D341Med (cell line): Measurements from ENCODE around the gene IRF7.
"Not testable (repeated sequence)": the region's sequence is repeated elsewhere in the genome, so short reads cannot be mapped to it uniquely, and the experiment has no call there.

Experiments
- DNase-seq: peaks from one replicate; pipeline ENCODE4 v3.0.0; 2012; ENCODE audit warnings: low spot score

Gene IRF7

DNA sequence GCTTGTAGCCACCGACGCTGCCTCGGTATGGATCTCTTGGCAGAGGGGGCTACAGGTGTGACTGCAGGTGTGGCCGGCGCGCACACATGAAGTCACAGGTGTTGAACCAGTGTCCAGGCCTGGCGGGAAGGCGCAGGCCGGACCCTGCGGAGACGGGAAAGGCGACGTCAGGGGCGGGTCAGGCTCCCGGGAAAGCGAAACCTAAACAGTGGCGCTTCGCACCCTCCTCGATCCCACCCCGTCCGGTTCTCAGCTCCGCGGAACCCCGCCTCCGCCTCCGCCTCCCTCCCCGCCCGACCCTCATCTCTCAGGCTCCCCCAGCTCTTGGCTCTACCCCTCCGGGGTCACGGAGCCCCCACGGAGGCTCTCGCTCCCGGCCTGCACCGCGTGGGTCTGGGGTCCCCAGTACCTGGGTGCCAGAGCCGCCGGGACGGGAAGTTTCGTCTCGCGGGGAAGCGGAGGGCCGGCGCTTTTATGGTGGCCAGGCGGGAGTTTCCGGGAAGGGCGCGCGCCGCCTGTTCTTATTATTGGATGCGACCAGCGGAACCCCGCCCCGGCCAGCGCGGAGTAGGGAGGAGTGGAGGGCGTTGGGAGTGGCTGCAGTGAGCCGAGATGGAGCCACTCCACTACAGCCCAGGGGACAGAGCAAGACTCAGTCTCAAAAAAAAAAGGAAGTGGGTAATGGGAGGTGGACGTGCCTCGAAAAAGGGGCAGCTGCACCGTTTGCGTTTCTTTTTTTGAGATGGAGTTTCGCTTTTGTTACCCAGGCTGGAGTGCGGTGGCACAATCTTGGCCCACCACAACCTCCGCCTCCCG is at the start of gene IRF7:
IRF7 (minus strand) TSS at position 447 of the 816 bp plus-strand sequence. CDS start 586 bp downstream, outside the sequence.
- peak; percentile 92 for DNase-seq

DNA sequence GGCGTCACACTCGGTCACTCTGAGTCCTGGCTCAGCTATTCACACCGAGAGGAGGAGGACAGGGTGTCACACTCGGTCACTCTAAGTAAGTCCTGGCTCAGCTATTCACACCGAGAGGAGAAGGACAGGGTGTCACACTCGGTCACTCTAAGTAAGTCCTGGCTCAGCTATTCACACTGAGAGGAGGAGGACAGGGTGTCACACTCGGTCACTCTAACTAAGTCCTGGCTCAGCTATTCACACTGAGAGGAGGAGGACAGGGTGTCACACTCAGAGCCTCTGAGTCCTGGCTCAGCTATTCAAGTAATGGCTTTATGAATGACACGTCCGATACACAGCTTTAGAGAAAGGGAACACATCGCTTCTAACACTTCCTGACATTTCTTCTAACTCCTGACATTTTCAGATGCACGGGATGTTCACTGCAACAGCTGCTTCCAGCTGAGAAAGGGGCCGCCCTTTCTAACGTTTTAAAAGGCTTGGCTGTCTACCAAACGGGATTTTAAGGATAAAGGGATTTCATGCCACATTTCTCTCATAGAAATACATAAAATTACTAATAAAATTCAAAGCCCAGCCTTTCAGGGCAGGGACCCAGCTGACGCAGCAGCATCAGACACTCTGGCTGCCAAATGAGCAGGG is 49.4 kb upstream of the IRF7 start:
- DNase-seq = no peak

DNA sequence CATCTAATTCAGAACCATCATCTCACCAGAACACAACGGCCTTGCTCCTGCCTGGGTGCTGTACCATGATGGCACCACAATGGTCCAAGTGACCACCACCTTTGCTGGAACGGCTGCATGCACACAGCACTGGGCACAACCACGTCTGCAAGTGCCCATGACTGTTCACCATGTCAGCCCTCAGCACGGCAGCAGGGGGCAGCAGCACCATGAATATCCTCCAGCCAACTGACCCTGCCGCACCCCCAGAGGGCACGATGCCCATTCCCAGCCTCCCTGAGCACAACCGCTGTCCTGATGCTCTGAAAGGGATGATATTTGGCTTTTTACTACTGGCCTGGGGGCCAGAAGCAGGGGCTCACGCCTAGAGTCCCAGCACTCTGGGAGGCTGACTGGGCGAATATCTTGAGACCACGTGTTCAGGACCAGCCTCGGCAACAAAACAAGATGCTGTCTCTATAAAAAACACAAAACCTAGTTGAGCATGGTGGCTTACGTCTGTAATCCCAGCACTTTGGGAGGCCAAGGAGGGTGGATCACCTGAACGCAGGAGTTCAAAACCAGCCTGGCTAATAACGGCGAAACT is 47.0 kb upstream of the IRF7 start:
- peak; percentile 82 for DNase-seq

DNA sequence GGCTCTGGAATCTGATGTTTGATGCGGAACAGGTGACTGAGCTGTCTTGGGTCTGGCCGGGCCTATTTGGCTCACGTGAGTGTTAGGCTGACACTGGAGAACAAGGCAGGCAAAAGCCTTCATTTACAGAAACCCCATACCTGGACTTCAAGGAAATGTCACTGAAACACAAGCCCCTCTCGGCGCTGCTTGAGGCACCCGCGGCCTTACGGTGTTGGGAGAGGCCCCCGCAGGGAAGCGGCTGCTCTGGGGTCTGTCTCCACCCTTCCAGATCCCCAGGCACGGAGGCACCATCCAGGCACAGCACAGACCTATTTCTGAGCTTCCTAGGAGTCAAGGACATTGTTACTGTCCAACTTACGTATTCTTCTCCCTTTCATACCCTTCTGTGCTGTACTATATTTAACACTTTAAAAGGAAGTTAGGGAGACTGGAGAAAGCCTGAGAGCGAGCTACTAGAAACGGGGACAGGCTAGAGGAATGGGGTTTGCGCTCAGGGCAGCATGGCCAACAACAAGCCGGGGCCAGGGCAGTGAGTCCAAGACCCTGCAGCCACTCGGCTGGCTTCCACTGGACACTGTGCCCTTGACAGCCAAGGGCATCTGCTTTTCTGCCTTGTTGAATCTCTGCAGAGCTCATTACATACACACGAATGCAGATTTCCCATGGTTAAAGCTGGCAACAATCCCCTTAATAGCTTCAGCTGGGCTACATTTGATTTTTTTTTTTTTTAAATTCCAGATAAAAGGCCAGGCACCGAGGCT is 45.1 kb upstream of the IRF7 start:
- no peak for DNase-seq

DNA sequence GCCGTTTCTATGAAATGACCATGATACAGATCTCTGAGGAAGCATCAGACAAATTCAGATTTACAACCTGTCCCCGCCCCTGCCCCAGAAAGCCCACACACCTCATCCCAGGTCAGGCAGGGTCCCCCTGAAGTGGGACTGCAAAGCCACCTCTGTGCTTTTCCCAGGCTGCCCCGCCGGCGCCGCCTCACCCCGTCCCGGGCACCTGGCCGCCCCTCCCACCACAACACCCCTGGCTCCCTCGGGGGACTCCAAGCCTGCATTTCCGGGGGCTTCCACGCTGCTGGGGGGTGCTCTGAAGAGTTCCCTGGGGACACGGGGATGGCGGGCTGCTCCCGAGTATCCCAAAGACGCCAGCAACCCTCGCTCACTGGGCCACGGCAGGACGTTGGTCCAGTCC is 44.5 kb upstream of the IRF7 start:
- no peak for DNase-seq

DNA sequence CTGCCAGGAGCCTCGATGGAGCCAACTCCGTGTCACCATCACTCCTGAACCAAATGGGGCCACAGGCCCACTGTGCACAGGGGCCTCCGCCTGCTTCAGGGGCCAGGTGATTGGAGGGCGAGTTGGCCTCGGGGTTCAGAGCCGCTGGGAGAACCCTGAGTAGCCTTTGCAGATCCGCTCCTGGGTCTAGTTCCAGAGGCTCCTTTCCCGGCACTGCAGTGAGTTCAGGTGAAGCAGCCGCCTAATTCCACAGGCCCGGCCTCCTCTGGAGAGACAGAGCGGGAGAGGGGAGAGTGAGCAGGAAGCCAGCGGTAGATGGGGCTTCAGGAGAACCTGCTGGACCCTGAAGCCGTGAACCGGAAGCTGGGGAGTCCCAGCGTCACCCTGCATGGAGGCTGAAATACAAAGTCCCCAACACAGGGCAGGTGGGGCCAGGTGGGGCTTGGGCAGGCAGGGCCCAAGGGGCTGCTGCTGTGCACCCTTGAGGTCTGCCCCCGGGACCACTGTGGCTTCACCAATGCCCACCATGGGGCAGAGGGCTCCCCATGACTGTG is 43.9 kb upstream of the IRF7 start:
- DNase-seq = no peak

DNA sequence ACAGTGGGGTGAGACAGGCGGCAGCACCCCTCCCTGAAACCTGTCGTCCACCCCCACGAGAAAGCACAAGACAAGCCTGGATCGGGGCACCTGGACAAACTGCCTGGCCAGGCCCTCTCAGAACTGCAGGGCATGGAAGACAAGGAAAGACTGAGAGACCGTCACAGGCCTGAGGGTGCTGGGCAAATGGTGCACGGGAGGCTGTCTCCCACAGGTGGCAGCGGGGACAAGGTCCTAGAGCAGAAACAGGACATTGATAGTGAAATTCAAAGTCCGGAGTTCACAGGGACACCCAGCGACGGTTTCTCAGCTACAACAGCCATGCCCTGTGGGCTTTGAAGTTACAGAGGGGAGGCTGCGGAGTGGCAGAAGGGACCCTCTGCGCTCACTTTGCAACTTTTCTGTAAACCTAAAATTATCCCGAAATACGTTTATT is 42.0 kb upstream of the IRF7 start:
- DNase-seq = no peak

DNA sequence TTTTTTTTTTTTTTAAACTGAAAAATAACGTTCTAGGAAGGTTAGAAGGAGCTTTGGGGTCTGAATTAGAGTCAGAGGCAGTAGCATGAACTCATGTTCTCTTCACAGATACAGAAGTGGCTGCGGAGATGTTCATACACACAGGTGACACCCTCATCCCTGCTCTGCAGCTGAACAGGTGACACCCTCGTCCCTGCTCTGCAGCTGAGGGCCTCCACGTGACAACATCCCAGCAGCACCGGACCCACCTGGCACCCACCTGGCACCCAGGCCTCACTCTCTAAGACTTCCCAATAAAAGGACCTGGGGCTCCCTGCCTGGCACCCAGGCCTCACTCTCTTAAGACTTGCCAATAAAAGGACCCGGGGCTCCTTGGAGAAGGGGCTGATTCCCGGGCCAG is 41.1 kb upstream of the IRF7 start:
- DNase-seq = no peak

DNA sequence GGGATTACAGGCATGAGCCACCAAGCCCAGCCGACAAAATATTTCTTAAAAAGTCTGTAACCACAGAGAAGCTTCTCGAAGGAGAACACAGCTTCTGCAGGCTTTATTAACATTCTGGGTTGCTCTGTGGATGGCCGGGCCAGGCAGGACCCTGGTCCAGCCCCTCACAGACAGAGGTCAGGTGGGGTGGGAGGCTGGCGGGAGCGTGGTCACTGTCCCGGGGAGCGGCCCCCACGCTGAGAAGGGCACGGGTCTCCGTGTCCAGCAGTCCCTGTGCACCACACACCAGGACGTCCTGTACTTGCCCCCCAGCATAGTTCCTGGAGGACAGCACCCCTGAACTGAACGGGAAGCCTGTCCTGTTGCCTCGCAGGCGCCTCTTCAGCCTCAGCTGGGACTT is 40.7 kb upstream of the IRF7 start:
- DNase-seq = no peak

DNA sequence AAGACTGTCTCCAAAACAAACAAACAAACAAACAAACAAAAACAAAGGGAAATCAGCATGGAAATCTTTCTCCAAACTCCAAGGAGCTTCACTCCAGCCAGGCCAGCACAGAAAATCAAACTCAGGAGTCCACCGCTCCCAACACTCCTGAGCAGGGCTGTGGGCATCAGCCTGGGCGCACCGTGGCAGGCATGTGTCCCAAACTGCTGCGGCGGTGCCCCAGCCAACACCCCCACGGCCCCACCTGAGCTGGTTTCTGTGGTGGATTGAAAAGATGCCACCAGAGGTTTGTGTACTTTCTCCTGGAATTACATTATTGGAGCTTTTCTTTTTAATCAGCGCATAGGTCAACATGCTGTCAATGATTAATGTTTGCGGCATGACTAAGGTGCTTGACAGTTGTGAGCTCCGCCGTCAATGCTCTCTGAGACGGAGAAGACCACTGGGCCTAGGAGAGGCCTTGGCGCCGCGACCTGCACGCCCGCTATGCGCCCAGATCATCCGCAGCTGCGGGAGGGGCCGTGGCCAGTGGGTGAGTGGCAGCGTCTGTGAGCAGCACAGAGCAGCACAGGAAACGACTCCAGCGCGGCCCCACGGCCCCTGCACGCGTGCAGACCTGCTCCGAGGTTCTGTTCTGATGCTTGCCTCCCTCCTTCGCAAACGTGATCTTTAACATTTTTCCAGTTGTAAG is 39.4 kb upstream of the IRF7 start:
- no peak for DNase-seq

DNA sequence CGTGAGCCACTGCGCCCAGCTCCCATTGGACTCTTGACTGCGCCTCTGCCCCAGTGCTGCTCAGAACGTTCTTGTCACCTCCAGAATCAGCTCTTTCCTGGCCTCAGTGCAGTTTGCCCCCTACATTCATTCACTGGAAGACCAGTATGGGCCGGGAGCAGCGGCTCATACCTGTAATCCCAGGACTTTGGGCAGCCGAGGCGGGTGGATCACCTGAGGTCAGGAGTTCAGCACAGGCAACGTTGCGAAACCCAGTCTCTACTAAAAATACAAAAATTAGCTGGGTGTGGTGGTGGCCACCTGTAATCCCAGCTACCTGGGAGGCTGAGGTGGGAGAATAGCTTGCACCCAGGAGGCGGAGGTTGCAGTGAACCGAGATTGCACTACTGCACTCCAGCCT is 38.7 kb upstream of the IRF7 start:
- not testable (repeated sequence) for DNase-seq

DNA sequence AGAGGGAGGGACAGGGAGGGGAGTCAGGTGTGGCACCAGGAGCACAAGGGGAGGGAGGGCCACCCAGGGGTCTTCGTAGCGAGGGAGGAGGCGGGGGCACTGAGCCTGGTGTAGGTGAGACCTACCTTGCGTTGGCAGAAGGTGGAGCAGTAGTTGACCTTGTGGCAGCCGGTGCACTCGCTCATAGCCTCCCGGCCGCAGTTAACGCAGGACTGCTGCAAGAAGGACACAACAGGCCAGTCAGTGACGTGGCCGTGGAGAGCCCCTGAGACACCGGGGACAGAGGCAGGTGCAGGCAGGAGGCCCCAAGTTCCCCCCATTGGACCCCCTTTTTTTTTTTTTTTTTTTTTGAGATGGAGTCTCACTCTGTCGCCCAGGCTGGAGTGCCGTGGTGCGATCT is 38.1 kb upstream of the IRF7 start:
- no peak for DNase-seq

DNA sequence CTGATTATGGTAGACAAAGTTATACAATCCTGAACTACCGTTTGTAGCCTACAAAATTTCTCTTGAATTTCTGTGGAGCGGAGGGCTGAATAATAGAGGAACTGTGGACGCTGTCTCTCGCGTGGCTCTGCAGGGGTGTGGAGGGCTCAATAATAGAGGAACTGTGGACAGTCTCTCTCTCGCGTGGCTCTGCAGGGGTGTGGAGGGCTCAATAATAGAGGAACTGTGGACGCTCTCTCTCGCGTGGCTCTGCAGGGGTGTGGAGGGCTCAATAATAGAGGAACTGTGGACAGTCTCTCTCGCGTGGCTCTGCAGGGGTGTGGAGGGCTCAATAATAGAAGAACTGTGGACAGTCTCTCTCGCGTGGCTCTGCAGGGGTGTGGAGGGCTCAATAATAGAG is 37.4 kb upstream of the IRF7 start:
- DNase-seq = not testable (repeated sequence)

DNA sequence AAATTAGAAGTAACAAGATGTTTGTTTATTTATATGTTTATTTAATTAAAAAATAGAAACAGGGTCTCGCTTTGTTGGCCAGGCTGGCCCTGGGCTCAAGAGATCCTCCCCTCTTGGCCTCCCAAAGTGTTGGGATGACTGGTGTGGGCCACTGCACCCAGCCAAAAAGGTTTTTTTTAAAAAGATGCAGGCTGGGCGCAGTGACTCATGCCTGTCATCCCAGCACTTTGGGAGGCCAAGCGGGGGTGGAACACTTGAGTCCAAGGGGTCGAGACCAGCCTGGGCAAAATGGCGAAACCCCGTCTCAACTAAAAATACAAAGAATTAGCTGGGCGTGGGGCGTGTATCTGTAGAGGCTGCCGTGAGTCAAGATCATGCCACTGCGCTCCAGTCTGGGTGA is 34.7 kb upstream of the IRF7 start:
- DNase-seq = no peak

DNA sequence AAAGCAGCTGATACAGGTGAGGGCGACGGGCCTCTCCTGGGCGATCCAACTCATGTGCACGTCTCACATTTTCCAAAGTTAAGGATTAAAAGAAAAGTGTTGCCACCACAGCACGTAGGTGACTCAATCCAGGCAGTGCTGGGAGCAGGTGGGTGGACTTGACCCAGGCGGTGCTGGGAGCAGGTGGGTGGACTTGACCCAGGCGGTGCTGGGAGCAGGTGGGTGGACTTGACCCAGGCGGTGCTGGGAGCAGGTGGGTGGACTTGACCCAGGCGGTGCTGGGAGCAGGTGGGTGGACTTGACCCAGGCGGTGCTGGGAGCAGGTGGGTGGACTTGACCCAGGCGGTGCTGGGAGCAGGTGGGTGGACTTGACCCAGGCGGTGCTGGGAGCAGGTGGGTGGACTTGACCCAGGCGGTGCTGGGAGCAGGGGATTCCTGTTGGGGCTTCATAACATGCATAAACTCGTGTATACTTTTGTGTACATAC is 32.0 kb upstream of the IRF7 start:
- DNase-seq = not testable (repeated sequence)

DNA sequence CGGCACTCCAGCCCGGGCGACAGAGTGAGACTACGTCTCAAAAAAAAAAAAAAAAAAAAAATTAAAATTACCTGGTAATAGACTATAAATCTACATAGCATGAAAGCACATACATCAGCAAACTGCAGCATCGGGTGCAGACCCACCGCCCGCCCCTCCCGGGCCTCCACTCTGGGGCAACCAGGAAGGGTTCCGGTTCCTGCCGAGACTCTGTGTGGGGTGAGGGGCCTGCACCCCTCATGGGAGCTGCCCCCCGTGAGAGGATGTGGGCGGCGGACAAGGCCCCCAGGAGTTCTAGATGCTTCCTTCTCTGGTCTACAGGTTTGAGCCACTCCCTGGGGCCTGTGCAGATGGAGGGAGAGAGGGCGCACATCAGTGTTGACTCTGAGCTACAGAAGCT is 30.5 kb upstream of the IRF7 start:
- peak; percentile 31 for DNase-seq

DNA sequence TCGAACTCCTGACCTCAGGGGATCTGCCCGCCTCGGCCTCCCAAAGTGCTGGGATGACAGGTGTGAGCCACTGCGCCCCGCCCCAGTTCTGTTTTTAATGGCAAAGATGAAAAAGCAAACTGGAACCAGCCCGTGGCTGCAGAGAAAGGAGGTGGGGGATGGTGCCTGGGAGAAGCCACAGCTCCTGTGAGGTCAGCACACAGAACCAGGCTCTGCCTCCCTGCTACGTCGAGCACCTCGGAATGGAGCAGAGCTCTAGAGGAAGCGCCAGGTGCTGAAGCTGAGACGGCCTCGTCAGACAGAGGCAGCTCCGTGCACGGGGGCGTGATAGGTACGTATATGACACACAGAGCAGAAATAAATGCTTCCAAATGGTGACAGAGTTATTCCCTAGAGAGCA is 29.8 kb upstream of the IRF7 start:
- DNase-seq = peak; percentile 19

DNA sequence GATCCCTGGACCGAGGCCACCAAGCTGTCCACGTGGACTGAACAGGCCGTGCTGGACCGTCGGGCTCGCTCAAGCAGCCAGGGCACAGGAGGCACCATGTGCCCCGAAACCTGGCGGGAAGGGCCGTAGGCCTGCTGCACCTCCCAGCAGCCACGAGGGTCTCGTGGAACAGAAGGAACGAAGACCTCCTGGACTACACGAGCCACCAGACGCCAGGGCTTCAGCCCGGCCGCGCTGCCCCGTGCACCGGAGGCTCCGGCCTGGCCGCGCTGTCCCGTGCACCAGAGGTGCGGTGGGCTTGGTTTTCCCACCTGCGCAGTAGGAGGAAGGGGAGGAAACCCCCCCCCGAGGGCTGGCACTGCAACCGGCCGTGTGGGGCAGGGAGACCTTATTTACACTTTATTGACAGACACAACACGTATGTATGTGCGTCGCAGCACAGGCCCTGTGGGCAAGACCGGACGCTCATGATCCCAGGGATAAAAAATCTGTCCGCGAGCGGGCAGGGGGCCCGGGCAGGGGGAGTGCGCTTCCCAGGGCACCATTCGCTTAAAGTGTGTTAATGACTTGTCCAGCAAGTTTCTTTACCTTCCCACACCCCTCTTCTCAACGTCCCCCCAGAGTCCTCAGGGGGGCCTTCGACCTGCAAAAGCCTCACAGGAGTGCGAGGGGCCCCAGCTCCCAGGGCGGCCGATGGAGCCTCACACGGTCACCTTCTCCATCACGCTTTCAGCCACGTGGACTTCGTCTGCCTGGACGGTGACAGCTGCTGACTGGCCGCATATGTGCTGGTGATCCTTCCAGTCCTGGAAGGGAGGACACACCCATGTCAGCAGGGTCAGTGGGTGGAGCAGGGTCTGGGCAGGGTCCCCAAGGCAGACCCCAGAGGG is 28.3 kb upstream of the IRF7 start:
- DNase-seq = peak; percentile 29

DNA sequence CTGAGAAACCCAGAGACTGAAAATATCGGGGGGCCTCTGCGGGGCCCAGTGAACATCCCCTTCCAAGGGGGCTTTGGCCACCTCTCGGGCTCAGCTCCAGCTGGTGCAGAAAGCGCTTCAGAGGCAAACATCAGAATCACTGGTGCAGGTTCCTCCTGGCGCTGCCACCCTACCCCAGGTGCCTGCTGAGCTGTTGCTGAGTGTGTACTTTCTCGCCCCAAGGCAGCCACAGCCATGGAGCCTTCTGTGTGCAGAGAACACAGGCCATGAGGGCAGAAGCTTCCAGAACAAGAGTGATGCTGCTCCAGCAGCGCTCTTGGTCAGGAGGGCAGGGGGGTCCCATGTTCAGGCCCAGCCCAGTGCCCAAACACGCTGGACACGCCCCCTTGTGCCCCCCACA is 27.6 kb upstream of the IRF7 start:
- peak; percentile 22 for DNase-seq

DNA sequence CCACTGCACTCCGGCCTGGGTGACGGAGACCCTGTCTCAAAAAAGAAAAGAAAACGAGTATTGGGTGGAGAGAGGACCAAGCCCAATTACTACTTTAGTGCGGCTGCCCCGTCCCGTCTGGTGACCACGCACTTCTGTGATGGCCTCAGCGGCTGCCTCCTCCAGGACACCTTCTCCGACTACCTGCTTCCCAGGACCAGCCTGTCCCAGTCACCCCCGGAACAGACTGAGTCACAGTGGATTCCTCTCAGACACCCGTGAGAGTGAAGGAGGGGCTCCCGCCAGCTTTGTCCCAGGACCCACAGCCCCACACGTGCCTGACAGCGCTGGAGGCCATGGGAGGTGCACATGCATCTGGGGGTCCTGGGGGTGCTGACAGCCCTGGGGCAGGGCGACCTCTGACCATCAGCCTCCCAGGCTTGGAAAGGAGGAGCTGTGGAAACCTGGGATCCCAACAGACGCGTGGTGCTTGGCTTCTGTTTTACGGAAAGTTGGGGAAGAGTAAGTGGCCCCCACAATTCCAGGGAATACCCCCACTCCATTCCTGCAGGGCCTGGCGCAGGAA is 26.1 kb upstream of the IRF7 start:
- DNase-seq = peak; percentile 27
